Suppressor macrophage treated with lipopolysaccharide for 1 hour (primary cell): ENCODE results near the gene DNAJC21.
"Not testable (repeated sequence)": the region's sequence is repeated elsewhere in the genome, so short reads cannot be mapped to it uniquely, and the experiment has no call there.

Experiments used
- DNase-seq, 3 donors: peaks; one replicate each; pipeline ENCODE4 v3.0.0-alpha.2; 2020 to 2022

Gene DNAJC21

GRCh38 chr5:34929134-34929719, at the start of gene DNAJC21:
TSS of gene DNAJC21 (plus strand) at chr5:34929559. CDS start at chr5:34929820, 261 bp downstream.
- peak; percentile 98 to 100 (median 100) for DNase-seq

- no peak for DNase-seq
These were observed 48.1 kb upstream of the DNAJC21 start for GRCh38 chr5:34881246-34881645.

DNA sequence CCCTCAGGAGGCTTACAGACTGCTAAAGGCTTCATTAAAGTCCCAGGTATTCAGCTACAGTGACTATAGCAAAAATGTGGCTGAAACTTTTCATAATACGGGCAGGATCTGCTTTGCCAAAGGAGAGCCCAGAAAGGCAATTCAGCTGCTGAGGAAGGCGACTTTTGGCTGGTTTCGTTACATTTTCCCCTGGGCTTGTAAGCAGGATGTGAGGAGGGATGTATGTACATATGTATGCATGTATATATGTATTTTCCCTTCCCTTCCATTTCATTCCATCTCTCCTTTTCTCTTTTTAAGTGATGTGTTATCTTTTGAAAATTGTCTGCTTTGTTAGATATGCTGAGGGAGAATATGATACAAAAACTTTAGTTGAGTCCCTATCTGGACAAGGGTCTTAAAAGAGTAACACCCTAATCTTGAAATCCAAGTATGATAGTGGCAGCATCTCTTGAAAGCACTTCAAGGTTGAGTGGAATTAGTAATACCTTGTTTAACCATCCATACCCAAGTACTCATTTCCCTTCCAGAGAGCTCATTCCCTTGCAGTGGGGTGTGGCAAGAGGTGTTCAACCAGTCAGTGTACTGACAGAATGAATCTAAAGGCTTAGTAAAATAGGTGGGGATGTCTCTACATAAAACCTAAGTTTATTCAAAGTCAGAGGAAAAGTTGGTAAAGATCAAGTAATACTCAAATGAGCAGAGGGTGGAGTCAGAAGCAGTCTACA, 42.8 kb upstream of the DNAJC21 start:
- no peak for DNase-seq

DNA sequence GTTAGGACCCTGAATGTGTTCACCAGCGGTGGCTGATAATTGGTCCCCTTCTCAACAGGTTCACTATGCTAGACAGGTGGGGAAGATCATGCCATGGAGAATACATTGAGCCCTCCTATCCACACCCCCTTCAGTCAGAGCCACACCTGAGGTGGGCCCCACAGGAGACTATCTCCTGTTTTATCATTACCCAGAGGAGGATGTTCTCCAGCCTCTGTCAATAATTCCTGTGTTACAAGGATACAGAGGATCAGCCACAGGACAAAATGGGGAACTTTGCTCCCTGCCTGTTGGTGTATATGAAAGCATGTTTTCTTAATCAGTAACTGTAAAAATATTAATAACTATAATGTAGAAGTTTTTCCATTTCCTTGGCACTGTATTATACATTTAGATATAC, 40.0 kb upstream of the DNAJC21 start:
- DNase-seq, result no peak

DNA sequence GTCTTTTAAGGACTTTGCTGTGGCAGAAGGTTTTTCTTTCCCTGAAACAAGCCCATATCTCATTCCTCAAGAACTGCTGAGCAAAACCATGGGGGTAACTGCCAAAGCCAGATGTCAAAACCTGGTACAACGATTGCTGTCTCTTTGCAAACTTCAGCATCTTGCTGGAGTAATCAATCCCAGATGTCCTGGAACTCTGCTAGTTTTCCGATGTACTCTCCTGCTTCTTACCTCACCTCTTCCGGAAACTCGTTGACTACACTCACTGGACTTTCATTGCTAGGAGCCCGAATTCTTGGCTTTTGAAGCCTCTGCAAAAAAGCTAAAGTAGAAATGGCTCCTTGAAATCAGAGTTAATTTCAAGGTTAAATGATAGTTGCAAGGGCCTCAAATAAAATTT, 37.4 kb upstream of the DNAJC21 start:
- no peak for DNase-seq

- no peak for DNase-seq
These were observed 36.9 kb upstream of the DNAJC21 start for GRCh38 chr5:34892414-34892813.

DNA sequence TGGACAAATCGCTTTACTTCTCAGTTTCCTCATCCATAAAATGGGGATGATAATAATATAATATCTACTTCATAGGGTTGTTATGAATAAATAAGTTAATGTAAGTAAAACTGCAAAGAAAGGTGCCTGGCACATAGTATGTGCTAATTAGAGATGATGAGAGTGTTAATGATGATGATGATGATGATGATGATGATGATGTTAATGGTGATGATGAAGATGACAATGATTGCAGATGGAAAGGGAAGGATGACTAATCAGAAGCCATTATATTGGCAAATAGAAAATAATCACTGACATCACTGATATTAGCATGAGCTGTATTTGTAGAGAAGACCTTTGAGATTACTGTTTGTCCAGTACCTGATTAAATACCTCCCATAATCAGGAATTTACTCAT, 34.6 kb upstream of the DNAJC21 start:
- DNase-seq, result peak in 1 of 3 donors; percentile 14

DNA sequence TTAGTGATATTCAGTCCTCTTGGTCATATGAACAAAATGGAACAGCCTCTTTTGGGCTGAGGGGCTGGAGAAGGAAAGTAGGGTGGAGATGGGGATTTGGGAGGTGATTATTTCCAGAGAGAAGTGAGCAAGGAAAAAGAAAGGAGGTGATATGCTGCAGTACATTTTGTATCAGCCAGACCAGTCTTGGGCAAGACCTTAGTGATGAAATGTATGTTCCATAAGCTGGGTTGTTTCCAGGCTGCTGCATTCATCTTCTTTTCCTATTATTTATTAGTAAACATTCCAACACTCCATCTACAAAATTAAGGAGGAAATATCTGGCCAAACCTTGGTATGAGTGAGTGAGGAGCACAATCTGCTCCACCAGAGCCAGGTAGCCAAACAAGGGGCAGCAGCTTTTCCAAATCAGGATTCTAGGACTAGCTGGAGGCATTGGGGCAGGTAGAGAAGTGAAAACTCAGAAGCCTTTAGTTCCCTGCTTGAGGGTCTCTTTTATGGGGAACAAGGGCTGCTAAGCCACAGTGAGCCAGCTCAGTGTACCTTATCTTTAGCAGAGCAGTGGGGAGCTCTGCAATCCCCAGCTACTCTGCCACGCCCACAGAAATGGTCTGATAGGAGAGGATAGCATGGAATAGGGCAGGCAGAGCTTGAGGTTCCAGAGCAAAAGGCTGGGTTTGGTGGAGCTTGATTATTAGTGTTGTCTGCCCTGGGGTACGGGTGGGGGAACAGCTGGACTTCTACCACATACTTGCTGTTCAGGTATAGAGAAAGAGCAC, 33.5 kb upstream of the DNAJC21 start:
- DNase-seq, result no peak

DNA sequence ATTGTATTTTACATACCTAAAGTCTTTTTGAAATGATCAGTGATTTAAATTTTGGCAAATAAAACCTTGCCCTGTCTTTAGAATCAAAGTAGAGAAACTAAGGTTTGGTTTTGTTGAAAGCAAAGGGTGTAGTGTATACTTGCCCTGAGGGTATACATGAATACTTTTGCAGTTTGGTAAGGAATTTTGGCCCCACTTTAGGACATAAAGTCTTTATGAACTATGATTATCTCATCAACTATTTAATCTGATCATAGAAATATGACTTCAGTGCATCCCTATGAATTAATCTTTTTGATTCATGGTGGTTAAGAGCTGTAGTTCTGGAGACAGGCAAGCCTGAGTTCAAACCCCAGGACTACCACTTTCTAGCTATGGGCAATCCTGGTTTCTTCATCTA, 31.7 kb upstream of the DNAJC21 start:
- DNase-seq, result no peak

DNA sequence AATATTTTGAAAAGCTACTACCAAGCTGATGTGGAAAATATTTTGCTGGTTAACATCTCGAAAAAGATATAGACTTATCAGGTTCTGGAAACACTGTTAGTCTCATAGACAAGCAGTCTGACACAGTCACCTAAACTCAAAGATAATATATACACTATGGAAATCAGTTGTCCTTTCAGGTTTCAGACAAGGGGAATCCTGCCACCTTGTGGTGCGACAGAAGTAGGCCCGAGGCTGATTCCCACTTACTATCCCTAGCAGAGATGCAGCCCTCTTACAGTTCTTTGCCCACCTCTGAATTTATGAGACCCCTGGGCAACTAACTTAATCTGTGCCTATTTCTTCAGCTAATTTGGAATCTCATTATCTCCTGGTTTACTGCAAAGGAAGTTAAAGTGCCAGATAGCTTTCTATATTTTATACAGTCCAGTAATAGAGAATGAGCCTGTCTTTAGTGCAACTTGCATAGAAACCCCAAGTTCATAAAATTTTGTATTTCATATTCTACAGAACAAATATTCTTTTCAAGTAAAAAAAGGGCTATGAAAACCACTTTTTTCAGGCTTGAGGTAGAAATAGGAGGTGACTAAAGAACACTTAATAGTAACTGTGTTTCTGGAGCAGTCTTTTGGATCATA, 31.0 kb upstream of the DNAJC21 start:
- peak; percentile 67 to 76 (median 74) for DNase-seq

GRCh38 chr5:34899066-34899465, 30.3 kb upstream of the DNAJC21 start:
- DNase-seq, result no peak

GRCh38 chr5:34900652-34901051, 28.7 kb upstream of the DNAJC21 start:
- no peak for DNase-seq

- no peak for DNase-seq
These were observed 26.1 kb upstream of the DNAJC21 start for GRCh38 chr5:34903260-34903659.

DNA sequence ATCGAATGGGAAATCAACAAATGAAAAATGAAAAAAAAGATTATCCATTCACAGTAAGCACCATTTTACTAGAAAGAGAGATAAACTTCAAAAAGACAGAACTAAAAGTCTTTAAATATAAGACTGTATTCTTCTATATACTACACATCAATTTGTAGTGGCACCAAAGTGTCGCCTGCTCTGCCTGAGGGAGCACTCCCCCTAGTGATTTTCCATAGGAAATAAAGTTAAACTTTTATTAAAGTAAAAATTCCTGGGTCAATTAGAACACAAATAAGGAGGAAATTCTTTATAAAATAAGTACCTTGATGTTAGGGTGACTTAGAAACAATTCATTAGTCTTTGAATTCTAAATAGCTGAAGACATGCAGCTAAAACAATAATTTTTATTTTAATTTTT, 23.8 kb upstream of the DNAJC21 start:
- DNase-seq, result peak in 1 of 3 donors; percentile 10

DNA sequence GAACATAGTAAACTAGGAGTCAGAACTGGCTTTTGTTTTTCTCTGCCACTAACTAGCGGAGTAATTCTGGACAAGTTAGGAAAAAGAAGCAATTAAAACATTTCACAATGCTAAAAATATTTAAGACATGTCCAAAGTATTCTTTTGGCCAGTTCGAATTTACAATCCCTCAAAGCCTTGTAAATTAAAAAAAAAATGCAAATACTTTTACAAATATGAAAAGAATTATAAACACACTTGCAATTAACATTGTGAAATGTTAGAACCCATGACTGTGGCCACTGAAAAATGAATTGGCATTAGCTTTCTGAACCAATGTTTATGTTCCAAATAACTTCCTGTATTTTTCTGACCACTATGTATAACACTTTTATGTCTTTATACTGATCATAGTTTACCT, 16.3 kb upstream of the DNAJC21 start:
- DNase-seq, result no peak

- DNase-seq, result no peak
These were observed 14.7 kb upstream of the DNAJC21 start for GRCh38 chr5:34914671-34915138.

GRCh38 chr5:34915139-34915855, 14.1 kb upstream of the DNAJC21 start, which contains the start of the genes BRIX1 and RAD1:
TSS of gene BRIX1 (plus strand) at chr5:34915711. CDS start at chr5:34915739, 28 bp downstream.
TSS of gene RAD1 (minus strand) at chr5:34915504. CDS start at chr5:34914892, 612 bp downstream.
- peak; percentile 97 to 98 (median 98) for DNase-seq

DNA sequence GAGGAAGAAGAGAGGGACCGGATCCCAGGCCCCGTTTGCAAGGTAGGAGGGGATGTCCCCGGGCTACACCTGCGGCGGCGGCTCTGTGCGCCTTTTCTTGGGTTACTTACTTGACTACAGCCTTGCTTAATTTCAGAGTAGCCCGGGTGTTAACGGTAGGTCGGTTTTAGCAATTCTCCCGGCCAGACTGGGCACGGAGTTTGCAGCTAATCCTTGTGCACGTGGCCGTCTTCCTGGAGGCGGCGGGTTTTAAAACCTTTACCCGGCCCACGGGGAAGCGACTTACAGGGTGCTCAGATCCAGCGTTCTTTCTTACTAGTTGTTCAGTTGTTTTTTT, 13.5 kb upstream of the DNAJC21 start:
- DNase-seq, result peak in 1 of 3 donors; percentile 38

DNA sequence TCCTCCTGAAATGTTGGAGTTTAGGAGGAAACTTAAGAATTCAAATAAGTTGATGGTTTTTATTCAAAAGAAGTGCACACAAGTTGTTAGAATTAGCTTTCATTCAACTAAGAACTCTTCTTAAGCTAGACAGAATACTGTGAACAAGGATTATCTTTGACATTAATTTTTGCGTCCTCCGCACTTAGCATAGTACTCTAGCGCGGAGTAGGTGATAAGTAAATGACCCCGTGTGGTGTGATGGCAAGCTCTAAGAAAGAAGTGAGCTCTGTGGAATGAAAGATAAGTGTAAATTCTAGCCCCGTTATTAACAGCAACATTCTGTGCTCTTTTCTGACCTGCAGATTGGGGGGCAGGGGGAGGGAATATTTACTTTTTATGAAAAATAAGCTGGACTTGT, 12.8 kb upstream of the DNAJC21 start:
- no peak for DNase-seq

GRCh38 chr5:34918025-34918424, 11.3 kb upstream of the DNAJC21 start:
- no peak for DNase-seq

DNA sequence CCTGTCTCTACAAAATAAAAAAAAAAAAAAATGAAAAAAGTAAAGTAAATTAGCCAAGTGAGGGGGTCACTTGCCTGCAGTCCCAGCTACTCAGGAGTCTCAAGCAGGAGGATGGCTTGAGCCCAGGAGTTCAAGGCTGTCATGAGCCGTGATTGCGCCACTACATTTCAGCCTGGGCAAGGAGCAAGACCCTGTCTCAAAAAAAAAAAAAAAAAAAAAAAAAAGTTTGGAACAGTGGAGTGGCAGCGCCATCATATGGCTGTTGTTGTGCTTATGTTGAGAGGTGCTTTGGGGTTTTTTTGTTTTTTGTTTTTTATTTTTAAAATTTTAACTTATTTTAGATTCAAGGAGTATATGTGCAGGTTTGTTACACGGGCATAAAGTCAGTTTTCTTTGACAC, 10.3 kb upstream of the DNAJC21 start:
- DNase-seq, result no peak

DNA sequence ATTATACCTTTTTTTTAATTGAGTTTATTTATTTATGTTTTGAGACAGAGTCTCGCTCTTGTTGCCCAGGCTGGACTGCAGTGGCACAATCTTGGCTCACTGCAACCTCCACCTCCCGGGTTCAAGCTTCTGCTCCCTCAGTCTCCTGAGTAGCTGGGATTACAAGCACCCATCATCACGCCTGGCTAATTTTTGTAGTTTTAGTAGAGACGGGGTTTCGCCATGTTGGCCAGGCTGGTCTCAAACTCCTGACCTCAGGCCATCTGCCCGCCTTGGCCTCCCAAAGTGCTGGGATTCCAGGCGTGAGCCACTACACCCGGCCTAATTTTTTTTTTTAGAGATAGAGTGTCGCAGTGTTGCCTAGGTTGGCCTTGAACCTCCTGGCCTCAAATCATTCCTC, 6.1 kb upstream of the DNAJC21 start:
- not testable (repeated sequence) for DNase-seq
